Type B pancreatic cell (in vitro differentiated cells): ENCODE measurements around the gene C2orf68. TPM values are rescaled to one million over a fixed set of nuclear protein-coding genes. Genes with fewer than 3 reads are reported as not detected.
"Not testable (repeated sequence)": the region's sequence is repeated elsewhere in the genome, so short reads cannot be mapped to it uniquely, and the experiment has no call there.

Experiments
- DNase-seq: peaks from one replicate; pipeline ENCODE4 v3.0.0; 2021; ENCODE audit warnings: mixed read lengths; ENCODE audit not compliant: unreplicated experiment; ENCODE audit errors: extremely low spot score
- H3K27ac Mint-ChIP-seq: 2 replicates; pipeline ENCODE4 v1.8.0; 2021; ENCODE audit warnings: mild to moderate bottlenecking, mixed read lengths
- H3K27me3 Mint-ChIP-seq: 2 replicates; pipeline ENCODE4 v1.8.0; 2021; ENCODE audit warnings: mixed read lengths
- H3K36me3 Mint-ChIP-seq: 2 replicates; pipeline ENCODE4 v1.8.0; 2021; ENCODE audit warnings: mixed read lengths
- H3K4me1 Mint-ChIP-seq: one replicate; pipeline ENCODE4 v1.8.0; 2021; ENCODE audit warnings: mixed read lengths; ENCODE audit not compliant: unreplicated experiment
- H3K4me3 Mint-ChIP-seq: 2 replicates; pipeline ENCODE4 v1.8.0; 2021; ENCODE audit warnings: mild to moderate bottlenecking, mixed read lengths
- H3K9me3 Mint-ChIP-seq: 2 replicates; pipeline ENCODE4 v1.8.0; 2021; ENCODE audit warnings: mixed read lengths
- CTCF ChIP-seq: fragments of 200-600 bp; sonication (generic); conservative IDR thresholded peaks from 2 replicates; pipeline ENCODE4 v1.5.0; 2021; ENCODE audit warnings: antibody characterized with exemption, mild to moderate bottlenecking
- total RNA-seq: library from RNA; stranded (reverse); gene quantifications from 2 replicates; pipeline ENCODE4 v1.2.1, GENCODE V29; 2021; ENCODE audit warnings: low replicate concordance

Gene C2orf68
- total RNA-seq, 1 donor from 2014 or later, result 66.6 TPM

- H3K9me3 Mint-ChIP-seq, result no peaks in the 10 kb centered on the region
- H3K4me3 Mint-ChIP-seq, result peak overlapping the region; percentile 99
- no peak for DNase-seq
- TF ChIP-seq CTCF, result no peak
- peaks cover 14% of the 10 kb centered on the region for H3K4me1 Mint-ChIP-seq
- H3K36me3 Mint-ChIP-seq, result peaks cover 4% of the 10 kb centered on the region
- H3K27me3 Mint-ChIP-seq, result no peaks in the 10 kb centered on the region
- H3K27ac Mint-ChIP-seq, result peak overlapping the region; percentile 96
These were observed 15.9 kb downstream of the C2orf68 start for GRCh38 chr2:85596026-85596333.

DNA sequence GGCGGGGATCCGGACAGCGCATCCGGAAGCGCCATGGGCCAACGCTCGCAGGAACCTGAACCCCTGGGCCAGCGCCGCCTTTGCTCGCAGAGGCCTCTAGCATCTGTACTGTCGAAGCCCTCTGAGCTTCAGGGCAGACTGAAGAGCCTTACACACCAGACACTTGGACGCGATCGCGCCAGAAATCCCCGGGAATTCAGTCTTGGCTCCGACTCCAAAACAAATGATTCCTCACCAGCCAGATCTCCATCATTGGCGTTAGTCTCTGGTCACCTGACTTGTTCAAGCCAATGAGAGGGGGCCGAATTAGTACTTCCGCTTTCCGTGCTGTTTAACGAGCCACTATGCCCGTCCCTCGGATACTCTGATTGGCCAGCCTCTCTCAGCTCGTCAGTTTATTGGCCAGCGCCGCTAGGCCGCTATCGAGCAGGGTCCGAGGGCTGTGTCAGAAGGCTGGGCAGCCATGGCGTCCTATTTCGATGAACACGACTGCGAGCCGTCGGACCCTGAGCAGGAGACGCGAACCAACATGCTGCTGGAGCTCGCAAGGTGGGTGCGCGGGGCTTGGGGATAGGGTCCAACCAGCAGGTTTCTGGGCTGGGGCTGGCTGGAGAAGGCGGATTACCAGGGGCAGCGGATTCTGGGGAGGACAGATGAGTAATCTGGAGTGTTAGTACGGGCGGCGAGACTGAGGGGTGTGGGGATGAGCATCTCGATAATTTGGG lies 16.4 kb downstream of the C2orf68 start, which contains the start of gene RNF181:
Gene RNF181, plus strand, starts transcription at position 445 of the 725 bp plus-strand sequence. Its CDS starts 19 bp downstream, at position 464.
- Mint-ChIP-seq H3K4me3 (peak within 1 kb of the TSS; percentile 99), H3K36me3 (peaks cover 4% of the 10 kb centered on the region), H3K9me3 (no peaks in the 10 kb centered on the region), H3K27ac (peak within 1 kb of the TSS; percentile 96), H3K27me3 (no peaks in the 10 kb centered on the region), H3K4me1 (peaks cover 18% of the 10 kb centered on the region)
- TF ChIP-seq CTCF, result no peak
- peak; percentile 89 for DNase-seq

DNA sequence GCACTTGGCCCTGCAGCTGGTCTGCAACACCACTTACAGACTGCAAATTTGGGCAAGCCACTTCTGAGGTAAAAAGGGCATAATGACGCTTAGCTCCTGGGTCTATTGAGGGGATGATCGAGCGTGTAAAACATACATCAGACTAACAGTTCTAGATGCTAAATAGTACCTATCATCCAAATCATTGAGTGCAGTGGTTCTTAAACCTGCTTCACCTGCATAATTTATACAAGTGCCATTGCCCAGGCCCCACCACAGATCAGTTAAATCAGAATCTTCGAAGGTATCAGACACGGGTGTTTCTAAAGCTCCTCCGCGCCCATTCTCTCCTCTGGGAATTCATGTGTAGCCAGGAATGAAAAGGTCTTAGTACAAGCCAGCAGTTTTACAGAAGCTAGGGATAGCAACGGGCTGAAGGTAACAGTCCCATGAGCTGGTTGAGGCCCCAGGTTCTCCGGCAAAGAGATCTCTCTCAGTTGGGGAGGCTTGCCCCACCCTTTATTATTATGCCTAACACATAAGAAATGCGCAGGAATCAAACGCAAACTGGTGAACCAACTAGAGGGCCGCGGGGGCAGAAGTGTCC lies 17.1 kb downstream of the C2orf68 start:
- Mint-ChIP-seq H3K27ac (peak overlapping the region; percentile 96), H3K4me1 (peaks cover 25% of the 10 kb centered on the region), H3K27me3 (no peaks in the 10 kb centered on the region), H3K4me3 (peak overlapping the region; percentile 99), H3K9me3 (no peaks in the 10 kb centered on the region), H3K36me3 (peaks cover 4% of the 10 kb centered on the region)
- TF ChIP-seq CTCF, result no peak
- DNase-seq, result no peak

DNA sequence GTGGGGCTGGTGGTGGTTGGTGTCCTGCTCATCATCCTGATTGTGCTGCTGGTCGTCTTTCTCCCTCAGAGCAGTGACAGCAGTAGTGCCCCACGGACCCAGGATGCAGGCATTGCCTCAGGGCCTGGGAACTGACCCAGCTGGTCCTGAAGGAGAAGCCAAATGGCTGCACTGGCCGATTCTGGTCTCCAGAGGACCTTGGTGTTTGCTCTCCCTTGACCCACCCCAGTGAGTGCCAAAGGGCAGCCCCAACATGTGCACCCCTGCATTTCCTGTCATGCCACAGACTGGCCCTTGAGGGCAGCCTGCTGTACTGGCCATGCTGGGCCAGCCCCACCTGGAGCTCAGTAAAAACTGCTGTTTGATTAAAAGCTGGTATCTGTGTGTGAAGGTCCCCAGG lies 18.8 kb downstream of the C2orf68 start:
- no peak for DNase-seq
- Mint-ChIP-seq H3K27me3 (no peaks in the 10 kb centered on the region), H3K4me3 (no peak overlapping the region), H3K27ac (no peak overlapping the region), H3K4me1 (peaks cover 31% of the 10 kb centered on the region), H3K9me3 (no peaks in the 10 kb centered on the region), H3K36me3 (peaks cover 4% of the 10 kb centered on the region)
- no peak for TF ChIP-seq CTCF

GRCh38 chr2:85592299-85592698 lies 19.6 kb downstream of the C2orf68 start:
- not testable (repeated sequence) for H3K27ac Mint-ChIP-seq, H3K9me3 Mint-ChIP-seq, H3K27me3 Mint-ChIP-seq, DNase-seq, H3K36me3 Mint-ChIP-seq
- Mint-ChIP-seq H3K4me3 (peak overlapping the region; percentile 55), H3K4me1 (peaks cover 36% of the 10 kb centered on the region)

GRCh38 chr2:85591563-85591962 lies 20.3 kb downstream of the C2orf68 start:
- H3K27ac Mint-ChIP-seq, result peak overlapping the region; percentile 72
- peaks cover 37% of the 10 kb centered on the region for H3K4me1 Mint-ChIP-seq
- peaks cover 4% of the 10 kb centered on the region for H3K36me3 Mint-ChIP-seq
- H3K4me3 Mint-ChIP-seq, result no peak overlapping the region
- H3K9me3 Mint-ChIP-seq, result no peaks in the 10 kb centered on the region
- TF ChIP-seq CTCF, result no peak
- DNase-seq, result no peak
- no peaks in the 10 kb centered on the region for H3K27me3 Mint-ChIP-seq
